Liver (tissue), 3 donors: ENCODE data around the gene COPE.

Source experiments
- ATF3 ChIP-seq: IDR thresholded peaks from 2 replicates; pipeline ENCODE4 v1.6.1; 2016; ENCODE audit warnings: antibody characterized with exemption
- CTCF ChIP-seq: fragments of 150-350 bp; IDR thresholded peaks from 2 replicates; pipeline ENCODE4 v1.5.1; 2017; ENCODE audit warnings: improper control_type of control experiment, low read depth, low read length; ENCODE audit not compliant: missing input control
- NR2F2 ChIP-seq: IDR thresholded peaks from 2 replicates; pipeline ENCODE4 v1.6.1; 2016; ENCODE audit warnings: antibody characterized with exemption
- donor health status: healthy.
- donor health status: healthy.

- TF ChIP-seq CTCF, result no peak
- no peak for TF ChIP-seq ATF3
- no peak for TF ChIP-seq NR2F2
These were observed 58.9 kb downstream of the COPE start for GRCh38 chr19:18860302-18860700.
